ELF-1 (cell line): Measurements from ENCODE around the gene NRAP.

Experiments used
- DNase-seq: peaks from one replicate; pipeline ENCODE4 v3.0.0-alpha.2; 2016; ENCODE audit warnings: low read depth, low spot score

The NRAP gene, protein sequence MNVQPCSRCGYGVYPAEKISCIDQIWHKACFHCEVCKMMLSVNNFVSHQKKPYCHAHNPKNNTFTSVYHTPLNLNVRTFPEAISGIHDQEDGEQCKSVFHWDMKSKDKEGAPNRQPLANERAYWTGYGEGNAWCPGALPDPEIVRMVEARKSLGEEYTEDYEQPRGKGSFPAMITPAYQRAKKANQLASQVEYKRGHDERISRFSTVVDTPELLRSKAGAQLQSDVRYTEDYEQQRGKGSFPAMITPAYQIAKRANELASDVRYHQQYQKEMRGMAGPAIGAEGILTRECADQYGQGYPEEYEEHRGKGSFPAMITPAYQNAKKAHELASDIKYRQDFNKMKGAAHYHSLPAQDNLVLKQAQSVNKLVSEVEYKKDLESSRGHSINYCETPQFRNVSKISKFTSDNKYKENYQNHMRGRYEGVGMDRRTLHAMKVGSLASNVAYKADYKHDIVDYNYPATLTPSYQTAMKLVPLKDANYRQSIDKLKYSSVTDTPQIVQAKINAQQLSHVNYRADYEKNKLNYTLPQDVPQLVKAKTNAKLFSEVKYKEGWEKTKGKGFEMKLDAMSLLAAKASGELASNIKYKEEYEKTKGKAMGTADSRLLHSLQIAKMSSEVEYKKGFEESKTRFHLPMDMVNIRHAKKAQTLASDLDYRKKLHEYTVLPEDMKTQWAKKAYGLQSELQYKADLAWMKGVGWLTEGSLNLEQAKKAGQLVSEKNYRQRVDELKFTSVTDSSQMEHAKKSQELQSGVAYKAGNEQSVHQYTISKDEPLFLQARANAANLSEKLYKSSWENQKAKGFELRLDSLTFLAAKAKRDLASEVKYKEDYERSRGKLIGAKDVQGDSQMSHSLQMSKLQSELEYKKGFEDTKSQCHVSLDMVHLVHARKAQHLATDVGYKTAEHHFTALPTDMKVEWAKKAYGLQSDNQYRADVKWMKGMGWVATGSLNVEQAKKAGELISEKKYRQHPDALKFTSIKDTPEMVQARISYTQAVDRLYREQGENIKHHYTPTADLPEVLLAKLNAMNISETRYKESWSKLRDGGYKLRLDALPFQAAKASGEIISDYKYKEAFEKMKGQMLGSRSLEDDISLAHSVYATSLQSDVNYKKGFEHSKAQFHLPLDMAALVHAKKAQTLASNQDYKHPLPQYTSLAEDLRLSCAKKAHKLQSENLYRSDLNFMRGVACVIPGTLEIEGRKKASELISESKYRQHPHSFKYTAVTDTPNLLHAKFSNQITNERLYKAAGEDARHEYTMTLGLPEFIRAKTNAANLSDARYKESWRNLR (N-terminal part only)

DNA sequence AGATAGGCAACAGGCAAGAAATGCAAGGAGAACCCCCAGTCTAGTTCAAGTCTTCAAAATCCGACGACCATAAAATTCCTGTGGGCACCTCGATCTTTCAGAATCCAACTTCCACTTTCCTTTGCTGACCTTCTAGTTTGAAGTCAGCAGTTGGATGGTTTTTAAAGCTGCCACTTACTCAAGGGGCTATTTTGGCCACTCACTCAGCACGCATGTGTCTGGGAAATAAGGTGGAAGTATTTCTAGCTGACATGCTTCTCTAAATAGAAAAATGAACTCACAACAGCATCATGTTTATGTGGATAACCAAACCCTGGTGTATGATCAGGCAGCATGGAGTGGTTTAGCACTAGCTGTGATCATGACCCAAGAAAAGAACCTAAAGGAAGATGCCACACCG is at the start of gene NRAP:
Gene NRAP (minus strand): TSS at position 134 of the 400 bp plus-strand sequence. CDS start 159 bp downstream, outside the sequence.
- DNase-seq: no peak

DNA sequence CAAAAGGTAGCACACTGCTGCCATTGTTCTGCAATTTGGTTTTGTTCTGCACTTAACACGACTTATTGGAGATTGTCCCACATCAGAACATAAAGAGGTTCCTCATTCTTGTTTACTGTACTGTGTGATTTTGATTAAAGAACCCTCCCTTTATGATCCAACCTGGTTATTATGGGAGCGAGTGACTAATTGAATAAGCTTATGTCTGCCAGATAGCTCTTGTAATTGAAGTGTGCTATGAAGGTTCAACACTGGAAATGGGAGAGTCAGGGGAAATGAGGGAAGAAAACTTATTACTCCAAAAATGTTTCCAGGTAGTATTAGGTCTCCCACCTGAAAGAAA is 49.8 kb upstream of the NRAP start:
- no peak for DNase-seq

DNA sequence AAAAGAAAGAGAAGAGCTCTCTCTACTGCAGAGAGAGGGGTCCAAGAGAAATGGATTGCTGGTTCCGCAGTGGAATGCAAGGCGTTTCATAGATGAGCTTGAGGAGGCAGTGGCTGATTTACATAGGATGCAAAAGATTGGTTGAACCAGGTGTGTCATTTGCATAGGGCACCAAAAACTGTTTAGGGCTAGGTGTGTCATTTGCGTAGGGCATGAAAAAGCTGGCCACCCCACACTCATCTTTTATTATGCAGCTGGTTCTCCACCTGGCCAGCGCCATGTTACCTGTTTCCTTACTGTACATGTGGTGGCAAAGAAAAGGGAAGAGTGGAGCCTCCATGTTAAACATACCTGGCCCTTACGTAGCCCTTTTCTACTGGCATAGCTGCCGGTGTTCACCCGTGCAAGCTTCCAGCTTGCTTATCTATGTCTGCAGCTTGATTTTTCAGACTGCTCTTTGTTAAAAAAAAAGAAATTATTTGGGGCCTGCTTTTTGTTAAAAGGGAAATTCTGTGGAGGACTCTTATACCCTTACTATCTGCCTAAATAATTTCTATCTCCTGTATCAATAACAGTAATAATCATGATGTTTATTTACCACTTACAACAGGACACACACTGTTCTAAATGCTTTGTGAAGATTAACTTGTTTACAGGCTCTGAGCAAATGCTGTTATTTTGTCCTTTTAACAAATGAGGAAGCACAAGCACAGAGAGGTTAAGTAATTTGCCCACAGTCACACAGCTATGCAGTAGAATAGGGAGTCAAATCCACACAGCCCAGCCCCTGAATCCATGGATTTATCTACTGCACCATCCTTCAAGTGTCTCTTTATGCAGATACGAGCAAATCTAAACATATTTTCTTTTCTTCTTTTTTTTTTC is 49.2 kb upstream of the NRAP start:
- DNase-seq: peak; percentile 28

DNA sequence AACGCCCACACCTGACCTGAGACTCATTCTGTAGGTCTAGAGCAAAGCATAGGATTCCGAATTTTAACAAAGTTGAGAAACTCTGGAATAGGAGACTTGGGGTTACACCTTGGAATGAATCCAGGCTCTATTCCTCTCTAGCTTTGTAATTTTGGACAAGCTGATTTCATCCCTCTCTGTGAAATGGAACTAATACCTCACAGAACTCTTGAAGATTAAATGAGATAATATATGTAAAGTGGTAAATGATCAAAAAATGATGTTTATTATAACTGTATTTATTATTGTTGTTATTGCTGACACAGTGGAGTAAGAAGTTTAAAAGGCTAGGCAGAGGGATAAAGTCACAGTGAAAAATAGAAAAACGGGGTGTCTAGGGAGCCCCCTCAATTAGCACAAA is 48.2 kb upstream of the NRAP start:
- no peak for DNase-seq

DNA sequence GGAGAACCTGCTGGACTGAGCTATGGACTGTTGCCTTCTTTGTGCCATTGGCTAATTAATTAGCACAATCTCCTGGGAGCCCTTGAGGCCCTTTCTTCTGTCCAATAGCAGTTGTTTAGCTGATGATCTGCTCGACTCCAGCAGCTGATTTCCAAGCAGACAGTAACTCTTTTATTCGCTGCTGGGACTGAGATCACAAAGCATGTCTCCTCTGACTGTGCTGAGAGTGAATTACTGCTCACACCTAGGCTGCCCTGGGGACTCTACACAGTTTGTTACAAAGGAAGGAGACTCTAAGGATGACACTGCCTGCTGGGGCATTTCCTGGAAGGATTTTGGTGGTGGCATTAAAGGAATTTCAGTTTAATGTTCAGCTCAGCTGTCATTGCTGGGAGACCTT is 47.3 kb upstream of the NRAP start:
- peak; percentile 55 for DNase-seq

DNA sequence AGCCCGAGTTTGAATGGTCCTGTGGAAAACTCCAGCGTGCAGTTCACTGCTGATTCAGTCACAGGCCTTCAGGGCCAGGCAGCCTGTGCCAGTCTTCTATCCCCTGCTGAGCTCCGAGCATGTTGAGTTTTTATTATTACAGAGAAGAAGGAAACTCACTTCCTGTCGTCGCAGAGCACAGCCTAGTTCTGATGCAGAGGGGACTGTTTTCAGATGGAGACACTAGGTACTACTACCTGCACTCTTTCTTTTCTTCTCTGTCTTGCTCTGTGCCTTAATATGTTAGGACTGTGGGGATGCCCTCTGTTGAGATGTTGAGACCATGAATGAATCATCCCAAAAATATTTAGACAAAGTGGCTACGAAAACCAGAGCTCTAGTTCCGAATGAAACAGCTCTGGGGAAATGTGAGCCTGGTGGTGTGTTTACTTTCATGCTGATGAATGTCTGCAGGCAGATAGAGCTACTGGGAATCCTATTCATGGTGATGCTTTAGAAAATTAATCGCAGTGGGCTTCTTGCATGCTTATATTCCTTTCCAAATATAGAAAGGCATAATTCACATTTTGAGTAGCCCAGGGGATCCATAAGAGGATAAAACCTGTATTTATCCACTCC is 45.5 kb upstream of the NRAP start:
- peak; percentile 42 for DNase-seq

DNA sequence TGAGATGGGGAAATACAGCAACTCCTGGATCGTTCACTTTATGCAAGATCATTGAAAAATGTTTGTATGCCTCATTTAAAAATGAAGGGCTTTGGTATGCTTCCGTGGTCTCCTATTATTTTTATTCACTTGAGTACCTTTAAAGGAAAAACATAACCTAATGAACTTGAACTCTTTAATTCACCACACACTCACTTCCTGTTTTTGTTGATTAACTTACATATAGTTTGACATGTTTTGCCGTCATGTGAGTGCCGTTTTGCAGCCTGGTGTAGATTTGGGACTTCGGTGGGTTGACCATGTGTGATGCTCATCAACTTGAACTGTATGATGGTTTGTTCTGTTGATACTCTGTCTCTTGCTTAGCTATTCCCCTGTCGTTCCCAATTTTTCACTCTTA is 44.8 kb upstream of the NRAP start:
- DNase-seq: no peak

DNA sequence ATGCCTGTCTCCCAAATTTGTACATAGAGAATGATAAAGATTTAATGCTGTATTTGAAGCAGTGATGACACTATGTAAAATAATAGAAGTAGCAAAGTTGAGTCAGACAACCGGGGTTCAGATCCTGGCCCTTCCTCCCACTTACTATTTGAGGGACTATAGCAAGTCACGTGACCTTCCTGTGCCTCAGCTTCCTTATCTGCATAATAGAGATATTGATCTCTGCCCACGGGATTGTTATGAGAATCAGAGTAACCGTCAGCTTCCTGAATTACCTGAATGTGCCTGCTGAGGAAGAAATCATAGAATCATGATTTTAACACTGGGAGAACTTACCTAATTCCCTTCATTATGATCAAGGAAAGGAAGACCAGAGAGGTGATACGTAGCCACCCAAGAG is 42.8 kb upstream of the NRAP start:
- DNase-seq: no peak

DNA sequence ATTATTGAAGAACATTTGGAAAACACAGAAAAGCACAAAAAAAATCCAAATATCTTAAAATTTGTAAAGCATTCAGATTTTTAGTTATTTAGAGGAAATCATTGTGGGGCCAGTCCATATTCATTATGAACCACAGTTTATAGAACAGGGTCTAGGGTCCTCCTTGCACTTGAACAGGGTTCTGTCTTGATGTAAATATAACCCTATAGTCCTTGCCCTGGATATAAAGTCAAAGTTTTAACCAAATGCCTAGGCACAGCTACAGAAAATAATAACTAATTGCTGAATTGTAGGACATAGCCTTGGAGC is 41.5 kb upstream of the NRAP start:
- DNase-seq: no peak

DNA sequence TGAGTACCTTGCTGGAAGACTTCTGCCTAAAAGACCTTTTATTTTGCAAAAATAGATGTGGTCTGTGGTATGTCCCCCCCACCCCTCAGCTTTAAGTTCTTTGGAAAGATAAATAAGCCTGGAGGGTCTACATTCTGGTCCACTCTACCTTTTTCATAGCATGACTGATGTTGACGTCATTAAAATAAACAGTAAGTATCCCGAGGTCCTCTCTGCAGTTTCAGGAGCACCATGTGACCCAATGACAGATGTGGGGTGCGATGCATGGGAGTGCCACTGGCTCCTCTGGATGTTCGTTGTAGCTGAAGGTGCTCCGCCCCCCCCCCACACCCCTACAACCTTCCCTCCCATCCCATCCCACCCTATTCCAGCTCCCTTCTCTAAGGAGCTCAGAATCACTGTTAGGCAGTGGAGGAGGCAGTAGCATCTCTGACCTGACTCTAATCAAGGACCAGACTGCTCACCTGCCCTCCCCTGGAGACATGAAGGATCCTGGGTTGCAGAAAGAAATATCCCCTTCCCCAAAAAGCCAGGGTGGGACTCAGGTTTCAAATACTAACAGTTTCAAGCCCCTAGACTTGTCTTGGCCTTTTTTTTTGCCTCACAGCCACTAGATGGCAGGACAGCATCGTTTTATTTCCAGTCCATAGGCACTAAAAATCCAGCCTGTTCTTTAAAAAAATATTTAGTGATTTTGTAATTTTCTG is 40.9 kb upstream of the NRAP start:
- DNase-seq: peak; percentile 30

DNA sequence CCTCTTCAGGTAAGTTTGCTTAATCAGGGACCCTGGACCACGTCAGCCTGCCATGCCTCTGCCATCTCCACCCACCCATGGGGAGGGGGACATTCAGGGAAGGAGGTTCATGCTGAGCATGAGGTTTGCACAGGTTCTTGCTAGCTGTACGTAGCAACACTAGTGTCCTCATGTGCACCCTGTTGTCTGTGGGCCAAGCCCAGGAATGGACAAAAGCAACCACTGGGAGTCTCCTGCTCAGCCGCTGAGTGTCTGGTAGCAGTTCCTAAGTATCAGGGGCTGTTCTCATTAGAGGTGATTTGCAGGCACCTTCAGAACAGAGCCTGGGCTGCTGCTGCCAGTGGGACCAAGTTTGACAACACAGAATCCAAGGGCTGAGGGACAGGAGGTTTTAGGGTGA is 33.8 kb upstream of the NRAP start:
- DNase-seq: no peak

DNA sequence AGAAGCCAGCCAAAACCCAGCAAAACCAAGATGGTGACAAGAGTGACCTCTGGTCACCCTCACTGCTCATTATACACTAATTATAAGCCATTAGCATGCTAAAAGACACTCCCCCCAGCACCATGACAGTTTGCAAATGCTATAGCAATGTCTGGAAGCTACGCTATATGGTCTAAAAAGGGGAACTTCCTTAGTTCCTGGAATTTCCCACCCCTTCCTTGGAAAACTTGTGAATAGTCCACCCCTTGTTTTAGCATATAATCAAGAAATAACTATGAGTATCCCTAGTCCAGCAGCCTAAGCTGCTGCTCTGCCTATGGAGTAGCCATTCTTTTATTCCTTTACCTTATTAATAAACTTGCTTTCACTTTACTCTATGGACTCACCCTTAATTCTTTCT is 31.9 kb upstream of the NRAP start:
- DNase-seq: no peak

DNA sequence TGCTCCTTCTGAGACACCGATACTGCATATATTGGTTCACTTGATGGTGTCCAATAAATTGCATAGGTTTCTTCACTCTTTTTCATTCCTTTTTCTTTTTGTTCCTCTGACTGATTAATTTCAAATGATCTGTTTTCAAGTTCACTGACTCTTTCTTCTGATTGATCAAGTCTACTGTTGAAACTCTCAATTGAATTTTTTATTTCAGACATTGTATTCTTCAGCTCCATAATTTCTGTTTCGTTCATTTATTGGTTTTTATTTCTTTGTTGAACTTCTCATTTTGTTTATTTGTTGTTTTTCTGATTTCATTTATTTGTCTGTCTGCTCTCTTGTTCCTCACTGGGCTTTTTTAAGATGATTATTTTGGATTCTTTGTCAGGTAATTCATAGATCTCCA is 29.5 kb upstream of the NRAP start:
- no peak for DNase-seq

DNA sequence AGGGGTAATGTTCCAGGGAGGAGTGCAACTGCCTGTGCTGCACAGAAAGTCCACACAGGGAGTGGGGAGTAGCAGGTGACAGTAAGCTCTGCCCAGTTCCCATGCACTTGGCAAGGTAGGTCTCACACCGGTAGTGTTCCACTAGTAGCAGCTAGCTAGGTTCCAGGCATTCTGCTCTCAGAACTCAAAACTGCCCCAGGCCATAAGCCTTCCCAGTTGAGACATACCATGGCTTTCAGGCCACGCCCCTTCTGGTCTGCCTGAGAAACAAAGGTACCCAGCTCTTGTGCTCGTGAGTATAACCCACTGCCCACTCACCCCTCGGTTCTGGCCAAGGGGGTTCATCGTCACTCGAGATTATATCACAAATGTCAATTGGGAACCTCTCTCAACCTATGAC is 28.4 kb upstream of the NRAP start:
- peak; percentile 79 for DNase-seq

DNA sequence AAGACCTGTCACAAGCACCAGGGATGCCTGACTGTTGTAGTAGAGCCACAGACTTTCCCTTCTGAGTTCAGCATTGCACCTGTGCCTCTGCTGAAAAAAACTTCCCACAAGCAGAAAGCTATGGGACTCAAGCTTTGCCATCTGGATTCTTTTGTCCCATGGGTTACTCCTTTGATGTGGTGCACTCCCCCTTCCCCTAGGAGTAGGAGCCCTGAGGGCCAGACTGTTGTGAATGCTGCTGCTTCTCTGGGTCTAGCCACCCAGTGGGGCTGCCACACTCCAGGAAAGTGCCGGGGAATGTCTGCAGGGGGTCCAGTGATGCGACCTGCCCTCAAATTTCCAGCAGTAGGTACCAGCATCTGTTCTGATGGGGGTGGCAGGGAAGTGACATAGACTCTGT is 27.5 kb upstream of the NRAP start:
- peak; percentile 54 for DNase-seq

DNA sequence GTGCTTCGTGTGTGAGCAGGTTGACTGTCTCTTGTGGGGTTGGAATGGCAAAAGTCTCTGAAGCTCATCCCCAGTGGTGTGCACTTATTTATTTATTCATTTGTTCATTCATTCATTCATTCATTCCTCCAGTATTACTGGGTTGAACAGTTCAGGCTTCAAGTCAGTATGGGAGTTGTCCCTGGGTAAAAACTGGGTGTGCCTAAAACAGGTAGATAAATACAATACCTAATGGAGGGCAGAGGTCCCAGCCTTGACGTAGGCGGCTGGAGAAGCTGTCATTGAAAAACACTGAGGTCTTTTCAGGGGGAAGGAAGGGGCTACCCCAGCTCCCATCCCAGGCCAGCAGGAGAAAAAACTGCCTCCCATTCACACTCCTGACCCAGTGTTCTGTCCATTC is 26.9 kb upstream of the NRAP start:
- no peak for DNase-seq

DNA sequence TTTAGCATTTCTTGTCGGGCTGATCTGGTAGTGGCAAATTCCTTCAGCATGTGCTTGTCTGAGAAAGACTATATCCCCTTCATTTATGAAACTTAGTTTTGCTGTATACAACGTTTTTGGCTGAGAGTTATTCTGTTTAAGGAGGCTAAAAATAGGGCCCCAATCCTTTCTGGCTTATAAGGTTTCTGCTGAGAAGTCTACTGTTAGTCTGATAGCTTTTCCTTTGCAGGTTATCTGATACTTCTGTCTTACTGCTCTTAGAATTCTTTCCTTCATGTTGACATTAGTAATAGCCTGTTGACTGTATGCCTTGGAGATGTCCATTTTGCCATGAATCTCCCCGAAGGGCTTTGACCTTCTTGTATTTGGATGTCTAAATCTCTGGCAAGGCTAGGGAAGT is 25.7 kb upstream of the NRAP start:
- no peak for DNase-seq

DNA sequence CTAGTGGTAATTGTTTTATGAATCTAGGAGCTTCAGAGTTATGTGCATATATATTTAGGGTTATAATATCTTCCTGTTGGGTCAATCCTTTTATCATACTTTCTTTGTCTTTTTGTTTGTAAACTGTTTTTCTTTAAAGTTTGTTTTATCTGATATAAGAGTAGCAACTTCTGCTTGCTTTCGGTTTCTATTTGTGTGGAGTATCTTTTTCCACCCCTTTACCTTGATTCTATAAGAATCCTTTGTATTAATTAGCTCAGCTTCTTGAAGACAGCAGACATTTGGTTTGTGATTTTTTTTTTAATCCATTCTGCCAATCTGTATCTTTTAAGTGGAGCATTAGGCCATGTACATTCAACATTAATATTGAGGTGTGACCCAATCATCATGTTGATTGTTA is 25.2 kb upstream of the NRAP start:
- DNase-seq: no peak

DNA sequence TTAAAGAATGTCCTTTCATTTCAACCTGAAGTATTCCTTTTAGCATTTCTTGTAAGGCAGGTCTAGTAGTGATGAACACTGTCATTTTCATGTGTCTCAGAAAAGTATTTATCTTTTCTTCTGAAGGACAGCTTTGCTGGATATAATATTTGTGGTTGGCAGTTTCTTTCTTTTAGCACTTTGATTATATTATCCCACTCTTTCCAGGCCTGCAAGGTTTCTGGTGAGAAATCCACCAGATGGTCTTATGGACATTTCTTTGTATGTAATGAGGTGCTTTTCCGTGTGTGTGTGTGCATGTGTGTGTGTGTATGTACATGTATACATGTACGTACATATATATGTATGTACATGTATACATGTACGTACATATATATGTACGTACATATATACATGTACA is 23.2 kb upstream of the NRAP start:
- no peak for DNase-seq

DNA sequence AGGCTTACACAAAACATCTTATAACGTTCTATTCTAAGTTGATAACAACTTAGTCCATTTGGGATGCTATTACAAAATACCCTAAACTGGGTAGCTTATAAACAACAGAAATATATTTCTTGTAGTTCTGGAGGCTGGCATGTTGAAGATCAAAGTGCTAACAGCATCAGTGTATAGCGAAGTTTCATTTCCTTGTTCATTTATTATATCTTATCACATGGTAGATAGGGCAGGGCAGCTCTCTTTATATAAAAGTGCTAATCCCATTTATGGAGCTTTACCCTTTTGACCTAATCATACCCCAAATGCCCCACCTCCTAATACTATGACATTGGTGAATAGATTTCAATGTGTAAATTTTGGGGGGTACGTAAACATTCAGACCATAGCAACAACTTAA is 22.2 kb upstream of the NRAP start:
- no peak for DNase-seq
